GM23248 (cell line): ENCODE measurements around the gene TCF7L2. TPM values are rescaled to one million over a fixed set of nuclear protein-coding genes. Genes with fewer than 3 reads are reported as not detected.

Source experiments
- DNase-seq: peaks from one replicate; pipeline ENCODE4 v3.0.0-alpha.2; 2015
- H2AFZ ChIP-seq: fragments of 200-600 bp; sonication (generic); 2 replicates; pipeline ENCODE4 v1.6.1; 2016; ENCODE audit warnings: antibody characterized with exemption
- H3F3A ChIP-seq: fragments of 200-600 bp; sonication (generic); 2 replicates; pipeline ENCODE4 v1.6.1; 2016; ENCODE audit warnings: mild to moderate bottlenecking, antibody characterized with exemption, mixed run types; ENCODE audit not compliant: insufficient read depth
- H3K27ac ChIP-seq: fragments of 200-600 bp; sonication (generic); 2 replicates; pipeline ENCODE4 v1.5.1; 2016; ENCODE audit warnings: mild to moderate bottlenecking
- H3K27me3 ChIP-seq: fragments of 200-600 bp; sonication (generic); replicated peaks from 2 replicates; pipeline ENCODE4 v1.6.1; 2016; ENCODE audit warnings: mild to moderate bottlenecking; ENCODE audit not compliant: insufficient read depth
- H3K36me3 ChIP-seq: fragments of 200-600 bp; sonication (generic); 2 replicates; pipeline ENCODE4 v1.6.1; 2016; ENCODE audit warnings: low read depth, mild to moderate bottlenecking
- H3K4me1 ChIP-seq: fragments of 200-600 bp; sonication (generic); 2 replicates; pipeline ENCODE4 v1.6.1; 2016; ENCODE audit warnings: mild to moderate bottlenecking; ENCODE audit not compliant: insufficient read depth
- H3K4me2 ChIP-seq: fragments of 200-600 bp; sonication (generic); one replicate; pipeline ENCODE4 v1.6.1; 2016; ENCODE audit warnings: mild to moderate bottlenecking; ENCODE audit not compliant: unreplicated experiment
- H3K4me3 ChIP-seq: fragments of 200-600 bp; sonication (generic); 2 replicates; pipeline ENCODE4 v1.5.1; 2016; ENCODE audit warnings: mild to moderate bottlenecking
- H3K79me2 ChIP-seq: fragments of 200-600 bp; sonication (generic); 2 replicates; pipeline ENCODE4 v1.6.1; 2016; ENCODE audit warnings: mild to moderate bottlenecking; ENCODE audit not compliant: insufficient read depth
- H3K9ac ChIP-seq: fragments of 200-600 bp; sonication (generic); 2 replicates; pipeline ENCODE4 v1.6.1; 2016; ENCODE audit warnings: mild to moderate bottlenecking
- H3K9me2 ChIP-seq: fragments of 200-600 bp; sonication (generic); 2 replicates; pipeline ENCODE4 v1.6.1; 2016; ENCODE audit warnings: mixed run types, mild to moderate bottlenecking, moderate library complexity; ENCODE audit not compliant: insufficient read depth
- H3K9me3 ChIP-seq: fragments of 200-600 bp; sonication (generic); one replicate; pipeline ENCODE4 v1.6.1; 2017; ENCODE audit warnings: low read depth
- H4K20me1 ChIP-seq: fragments of 200-600 bp; sonication (generic); 2 replicates; pipeline ENCODE4 v1.6.0; 2016; ENCODE audit not compliant: insufficient read depth
- EZH2 ChIP-seq: fragments of 200-600 bp; sonication (generic); IDR thresholded peaks from 2 replicates; pipeline ENCODE4 v1.6.1; 2018; ENCODE audit warnings: antibody characterized with exemption, mild to moderate bottlenecking; ENCODE audit not compliant: insufficient read depth, poor library complexity, severe bottlenecking
- EZH2phosphoT487 ChIP-seq: fragments of 200-600 bp; sonication (generic); IDR thresholded peaks from 2 replicates; pipeline ENCODE4 v1.6.1; 2018; ENCODE audit warnings: antibody characterized with exemption, moderate library complexity, mild to moderate bottlenecking, low read depth; ENCODE audit not compliant: insufficient read depth
- WGBS, 2 experiments: methylation state at CpG; one replicate each; pipeline ENCODE4 v1.1.6; 2015 to 2017; ENCODE audit warnings: low lambda C conversion rate in 2 of 2, low coverage in 1 of 2; ENCODE audit errors: missing lambda C conversion rate in 2 of 2; 5-methylcytosine and 5-hydroxymethylcytosine counted together
- in situ Hi-C: fragments of 300-500 bp; cut with MboI; formaldehyde crosslinking; loops from 2 replicates; pipeline ENCODE4 v1.15.0; 2020
- polyA plus RNA-seq: library from polyadenylated mRNA; unstranded; fragments of >200 nt; fragmentation: Nextera tagmentation; extraction: Ambion mirVana; gene quantifications from 2 replicates; pipeline ENCODE4 v1.2.1, GENCODE V29; 2016
- total RNA-seq: library from RNA; depleted of rRNA; stranded (reverse); fragments of >200 nt; shearing (Covaris generic); gene quantifications from 2 replicates; pipeline ENCODE4 v1.2.3, GENCODE V29; 2014

Gene TCF7L2
- total and polyA plus RNA-seq, 2 experiments from 2014 or later: 6.2 to 19.3 TPM

DNA sequence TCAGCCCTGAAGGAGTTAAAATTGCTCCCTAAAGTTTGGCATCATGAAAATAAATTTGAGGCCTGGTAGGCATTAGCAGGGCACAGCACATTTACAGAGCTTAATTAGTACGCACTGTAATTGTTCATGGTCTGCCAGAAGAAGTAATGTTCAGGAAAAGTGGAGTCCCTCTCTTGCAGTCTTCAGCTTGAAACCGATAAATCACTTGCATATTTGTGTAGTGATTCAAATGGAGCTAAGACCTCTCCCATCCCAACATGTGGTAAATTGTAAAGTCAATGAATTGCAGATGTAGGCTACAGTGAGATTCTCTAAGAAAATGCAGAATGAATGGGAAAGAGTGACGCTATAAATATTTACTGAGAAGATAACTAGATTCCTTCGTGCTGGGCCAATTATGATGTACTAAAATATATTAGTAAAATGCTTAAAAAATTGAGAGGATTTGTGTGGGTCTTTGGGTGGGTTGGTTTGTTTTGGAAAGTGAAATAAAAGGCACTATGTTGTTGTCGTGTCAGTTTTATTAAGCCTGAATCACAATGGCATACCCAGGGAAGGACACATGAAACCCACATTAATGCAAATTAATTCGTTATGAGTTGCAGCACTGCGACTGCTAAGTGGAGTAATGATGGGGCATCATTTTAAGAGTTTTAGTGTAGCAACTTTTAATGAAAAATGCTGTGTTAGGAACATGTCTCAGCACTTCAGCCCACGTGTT, 8.4 kb downstream of the TCF7L2 start:
- no peak for TF ChIP-seq EZH2phosphoT487
- TF ChIP-seq EZH2: no peak
- H3K4me1 ChIP-seq: peaks cover 75% of the 10 kb centered on the region

DNA sequence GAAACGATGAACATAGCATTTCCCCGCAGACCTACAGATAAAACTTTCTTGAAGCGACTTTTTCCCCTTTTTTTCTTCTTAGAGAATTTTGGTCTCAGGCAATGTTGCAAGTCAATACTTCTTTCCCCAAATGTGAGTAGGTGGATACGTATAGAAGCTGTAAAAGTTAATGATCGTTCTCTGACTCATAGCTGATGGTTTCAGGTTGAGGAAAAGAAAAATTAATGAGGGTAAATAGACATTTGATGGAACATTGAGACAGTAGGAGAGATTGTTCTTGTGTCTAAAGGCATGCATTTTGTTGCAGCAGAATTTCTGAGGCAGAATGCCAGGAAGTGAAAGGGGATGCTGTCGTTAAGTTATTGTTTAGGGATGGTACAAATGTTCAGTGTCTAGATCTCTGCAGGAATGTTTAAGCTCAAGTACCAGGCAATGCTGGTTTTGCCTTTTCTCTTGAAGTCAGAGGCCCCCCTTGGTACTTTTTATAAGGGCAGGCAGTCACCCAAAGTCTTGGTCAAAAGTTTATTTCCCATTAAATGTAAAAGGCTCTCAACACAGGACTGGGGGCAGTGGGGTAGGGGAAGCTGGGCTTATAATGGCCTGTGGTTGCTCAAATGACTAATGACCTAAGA, 9.3 kb downstream of the TCF7L2 start:
- H3K9me3 ChIP-seq: no peaks in the 10 kb centered on the region
- no peaks in the 10 kb centered on the region for H3K27me3 ChIP-seq
- H3K4me2 ChIP-seq: peak overlapping the region; percentile 81
- peak overlapping the region; percentile 92 for H3K27ac ChIP-seq
- peaks cover 91% of the 10 kb centered on the region for H3K79me2 ChIP-seq
- H3F3A ChIP-seq: peaks cover 67% of the 10 kb centered on the region
- no peaks in the 10 kb centered on the region for H4K20me1 ChIP-seq
- H3K9me2 ChIP-seq: no peaks in the 10 kb centered on the region
- DNase-seq: peak; percentile 61
- H3K4me1 ChIP-seq: peaks cover 75% of the 10 kb centered on the region
- 23 to 24% methylated on average over 6 of the region's 6 CpGs for WGBS, 2 experiments
- no peak overlapping the region for H2AFZ ChIP-seq
- peak overlapping the region; percentile 66 for H3K9ac ChIP-seq
- no peaks in the 10 kb centered on the region; the same call in 1 of the 2 replicates for H3K36me3 ChIP-seq
- no peak for TF ChIP-seq EZH2
- no peak for TF ChIP-seq EZH2phosphoT487
- H3K4me3 ChIP-seq: peak overlapping the region; percentile 52
- in situ Hi-C loops: loop anchor here (10.0 to 25.0 kb wide), 3 partner anchors 165 to 428 kb away; no protein-coding TSS in a partner anchor

More for the DNA sequence above, 8.4 kb downstream of the TCF7L2 start:
- Histone ChIP-seq H3F3A (peaks cover 63% of the 10 kb centered on the region), H3K9me3 (no peaks in the 10 kb centered on the region), H3K79me2 (peaks cover 91% of the 10 kb centered on the region), H3K4me3 (peak overlapping the region; percentile 88), H2AFZ (no peak overlapping the region), H3K4me2 (peak overlapping the region; percentile 98), H3K9me2 (no peaks in the 10 kb centered on the region), H3K27me3 (no peaks in the 10 kb centered on the region), H4K20me1 (no peaks in the 10 kb centered on the region), H3K36me3 (no peaks in the 10 kb centered on the region; the same call in 1 of the 2 replicates), H3K9ac (peak overlapping the region; percentile 96), H3K27ac (peak overlapping the region; percentile 92)
- in situ Hi-C loops: loop anchor here (10.0 to 25.0 kb wide), 3 partner anchors 166 to 429 kb away; no protein-coding TSS in a partner anchor
- peak; percentile 94 for DNase-seq
- 1% methylated on average over 8 of the region's 8 CpGs for WGBS, 2 experiments

DNA sequence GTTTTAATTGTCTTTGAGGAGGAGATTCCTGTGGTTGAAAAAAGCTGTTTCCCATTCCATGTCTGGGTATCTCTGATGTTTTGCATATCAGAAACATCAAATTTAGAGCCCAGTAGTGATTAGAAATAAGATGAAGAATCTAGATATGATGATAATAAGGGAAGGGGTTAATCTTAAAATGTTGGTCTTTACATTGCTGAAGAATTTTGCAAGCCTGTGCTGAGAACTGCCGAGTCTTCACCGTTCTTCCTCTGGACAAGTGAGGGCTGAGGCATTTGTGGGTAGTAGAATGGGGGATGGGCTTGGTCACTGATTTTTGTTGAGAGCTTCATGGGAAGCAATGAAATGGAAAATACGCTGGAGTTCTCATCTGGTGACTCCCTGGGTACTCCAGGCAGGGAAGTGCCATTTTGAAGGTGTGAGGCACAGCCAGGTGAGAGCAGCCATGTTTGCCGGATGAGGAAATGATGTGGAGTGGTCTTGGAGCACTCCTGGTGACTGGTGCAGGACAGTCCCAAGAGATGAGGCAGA, 10.2 kb downstream of the TCF7L2 start:
- no peak overlapping the region for H2AFZ ChIP-seq
- H3K9ac ChIP-seq: peak overlapping the region; percentile 66
- DNase-seq: peak; percentile 29
- in situ Hi-C loops: loop anchor here (25.0 kb wide), 1 partner anchor 427 kb away; no protein-coding TSS in a partner anchor
- 0 out of 2 replicates have a peak overlapping the region, but pooled peaks have one; percentile 52 for H3K4me3 ChIP-seq
- no peaks in the 10 kb centered on the region for H3K9me2 ChIP-seq
- peak overlapping the region; percentile 81 for H3K4me2 ChIP-seq
- no peaks in the 10 kb centered on the region for H4K20me1 ChIP-seq
- H3K4me1 ChIP-seq: peaks cover 73% of the 10 kb centered on the region
- WGBS, 2 experiments: 61 to 65% methylated on average over 4 of the region's 4 CpGs
- H3F3A ChIP-seq: peaks cover 65% of the 10 kb centered on the region
- H3K27ac ChIP-seq: peak overlapping the region; percentile 92
- no peaks in the 10 kb centered on the region for H3K9me3 ChIP-seq
- TF ChIP-seq EZH2 (no peak), EZH2phosphoT487 (no peak)
- no peaks in the 10 kb centered on the region; the same call in 1 of the 2 replicates for H3K36me3 ChIP-seq
- peaks cover 91% of the 10 kb centered on the region for H3K79me2 ChIP-seq
- no peaks in the 10 kb centered on the region for H3K27me3 ChIP-seq

DNA sequence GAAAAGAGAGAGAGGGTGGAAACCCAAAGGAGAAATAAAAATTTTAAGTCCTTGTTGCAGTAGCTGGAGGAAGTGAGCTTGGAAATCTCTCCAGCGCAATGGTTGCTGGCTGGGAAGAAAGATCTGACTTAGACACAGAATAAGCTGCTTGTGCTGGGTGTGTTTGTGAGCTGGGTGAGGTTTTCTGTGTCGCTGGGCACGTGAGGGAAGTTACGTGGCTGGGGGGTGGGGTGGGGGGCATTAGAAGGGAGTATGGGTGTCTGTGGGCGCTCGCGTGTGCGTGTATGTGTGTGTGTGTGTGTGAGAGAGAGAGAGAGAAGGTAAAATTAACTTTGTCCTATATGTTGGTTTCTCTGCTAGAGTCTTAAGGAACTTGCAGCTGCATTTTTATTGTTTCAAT, 11.6 kb downstream of the TCF7L2 start:
- in situ Hi-C loops: loop anchor here (25.0 kb wide), 1 partner anchor 426 kb away; no protein-coding TSS in a partner anchor
- H3K9me3 ChIP-seq: no peaks in the 10 kb centered on the region
- peak; percentile 23 for DNase-seq
- no peak overlapping the region for H3K4me2 ChIP-seq
- no peaks in the 10 kb centered on the region; the same call in 1 of the 2 replicates for H3K36me3 ChIP-seq
- no peak overlapping the region for H3K4me3 ChIP-seq
- H3K27me3 ChIP-seq: no peaks in the 10 kb centered on the region
- no peak overlapping the region for H2AFZ ChIP-seq
- H3K79me2 ChIP-seq: peaks cover 91% of the 10 kb centered on the region
- TF ChIP-seq EZH2 (no peak), EZH2phosphoT487 (no peak)
- H3K9ac ChIP-seq: 0 out of 2 replicates have a peak overlapping the region, but pooled peaks have one; percentile 1
- H3K27ac ChIP-seq: peak overlapping the region; percentile 16; the same call in 1 of the 2 replicates
- peaks cover 60% of the 10 kb centered on the region for H3F3A ChIP-seq
- peaks cover 73% of the 10 kb centered on the region for H3K4me1 ChIP-seq
- no peaks in the 10 kb centered on the region for H4K20me1 ChIP-seq
- no peaks in the 10 kb centered on the region for H3K9me2 ChIP-seq
- WGBS, 2 experiments: 49 to 57% methylated on average over 5 to 8 of the region's 8 CpGs
